ENCODE results near the gene SF3A2.

The SF3A2 gene

GRCh38 chr19:2237869-2238153 is 1.2 kb downstream of the SF3A2 start:
- Histone ChIP-seq H3K4me1 (ENCODE audit: control insufficient read depth, insufficient read depth, low read length) (peaks cover 4% of the 10 kb centered on the region; the same call in 1 of the 2 replicates), H3K36me3 (ENCODE audit: control insufficient read depth in 2 of 2, insufficient read depth in 1 of 2, low read length in 2 of 2) (peaks cover 4 to 51% of the 10 kb centered on the region in 2 experiments; a peak in 2 of 3 replicates), H3K4me3 (ENCODE audit: low read depth, low read length) (peak overlapping the region; percentile 84), H3K9me3 (ENCODE audit: control insufficient read depth, insufficient read depth, low read depth, low read length) (no peaks in the 10 kb centered on the region), H3K27ac (ENCODE audit: extremely low read depth, low read depth, low read length) (peak overlapping the region; percentile 95; the same call in 1 of the 2 replicates)
- TF ChIP-seq ZBTB8A (tag by site-specific recombination; IDR thresholded peaks at IDR 0.05) (no peak), KLF9 (tag by site-specific recombination; IDR thresholded peaks at IDR 0.05; ENCODE audit: low read depth) (0 out of 2 replicates have a peak, but pooled peaks have one; percentile 23), ZNF501 (tag by site-specific recombination; IDR thresholded peaks at IDR 0.05) (no peak), ZNF629 (tag by site-specific recombination; IDR thresholded peaks at IDR 0.05) (0 out of 2 replicates have a peak, but pooled peaks have one; percentile 2), SP7 (tag by site-specific recombination; IDR thresholded peaks at IDR 0.05) (no peak), ZNF184 (tag by site-specific recombination; IDR thresholded peaks at IDR 0.05) (no peak), ZNF362 (tag by site-specific recombination; IDR thresholded peaks at IDR 0.05) (no peak), PRDM10 (tag by site-specific recombination; IDR thresholded peaks at IDR 0.05) (peak; percentile 85), ZNF311 (tag by site-specific recombination; IDR thresholded peaks at IDR 0.05; ENCODE audit: borderline replicate concordance) (no peak)
- ChIA-PET CTCF (interaction anchor here (0.5 to 4.5 kb wide), 11 partner anchors 22 to 399 kb away, joined by 3 to 29 read pairs (median 3); no protein-coding TSS in a partner anchor), POLR2A (interaction anchor here (0.5 to 2.5 kb wide), 5 partner anchors 11 to 82 kb away, joined by 3 to 14 read pairs (median 5); partner anchors contain the start of gene AMH)

GRCh38 chr19:2239173-2239572 is 2.5 kb downstream of the SF3A2 start:
- ChIA-PET CTCF (interaction anchor here (0.7 to 4.5 kb wide), 8 partner anchors 20 to 310 kb away, joined by 3 to 29 read pairs (median 4); no protein-coding TSS in a partner anchor), POLR2A (interaction anchor here (0.7 to 2.5 kb wide), 8 partner anchors 8 to 237 kb away, joined by 3 to 14 read pairs (median 6); partner anchors contain the start of genes AMH and GADD45B)
- Histone ChIP-seq H3K27ac (ENCODE audit: extremely low read depth, low read depth, low read length) (0 out of 2 replicates have a peak overlapping the region, but pooled peaks have one; percentile 22), H3K4me1 (ENCODE audit: control insufficient read depth, insufficient read depth, low read length) (peaks cover 4% of the 10 kb centered on the region; the same call in 1 of the 2 replicates), H3K36me3 (ENCODE audit: control insufficient read depth in 2 of 2, insufficient read depth in 1 of 2, low read length in 2 of 2) (peaks cover 4 to 52% of the 10 kb centered on the region in 2 experiments), H3K4me3 (ENCODE audit: low read depth, low read length) (peak overlapping the region; percentile 24), H3K9me3 (ENCODE audit: control insufficient read depth, insufficient read depth, low read depth, low read length) (no peaks in the 10 kb centered on the region)
- TF ChIP-seq ZNF362 (tag by site-specific recombination; IDR thresholded peaks at IDR 0.05) (peak; percentile 94; the same call in 1 of the 2 replicates), ELK4 (IDR thresholded peaks at IDR 0.05; ENCODE audit: borderline replicate concordance, low read depth, low read length) (no peak), SP2 (tag by site-specific recombination; IDR thresholded peaks at IDR 0.05) (no peak), ZEB2 (tag by site-specific recombination; IDR thresholded peaks at IDR 0.05) (no peak), ZNF596 (tag by site-specific recombination; IDR thresholded peaks at IDR 0.05) (0 out of 2 replicates have a peak, but pooled peaks have one; percentile 23), ZNF335 (tag by site-specific recombination; conservative IDR thresholded peaks at IDR 0.05) (no peak)
